Neural cell (in vitro differentiated cells): ENCODE results near the gene RTN4R. TPM values are rescaled to one million over a fixed set of nuclear protein-coding genes. Genes with fewer than 3 reads are reported as not detected.

Experiments
- H2AFZ ChIP-seq: fragments of 200-600, 300-800 bp; sonication (generic), shearing (Covaris generic); 2 replicates; pipeline ENCODE4 v1.6.0; 2014; ENCODE audit warnings: low read depth, mild to moderate bottlenecking, antibody characterized with exemption, low read length, moderate library complexity
- H3F3A ChIP-seq: fragments of 200-600 bp; shearing (Covaris generic); 2 replicates; pipeline ENCODE4 v1.6.1; 2016; ENCODE audit warnings: mild to moderate bottlenecking, moderate library complexity, mixed read lengths, antibody characterized with exemption, low read length; ENCODE audit not compliant: insufficient read depth, poor library complexity, severe bottlenecking
- H3K27ac ChIP-seq: fragments of 200-600, 300-800 bp; sonication (generic), shearing (Covaris generic); 2 replicates; pipeline ENCODE4 v1.5.1; 2014; ENCODE audit warnings: mild to moderate bottlenecking, low read length, moderate library complexity
- H3K27me3 ChIP-seq: fragments of 300-800, 200-600 bp; sonication (generic), shearing (Covaris generic); 2 replicates; pipeline ENCODE4 v1.6.0; 2014; ENCODE audit warnings: mild to moderate bottlenecking, low read depth, low read length, moderate library complexity; ENCODE audit not compliant: insufficient read depth
- H3K36me3 ChIP-seq: fragments of 300-800, 200-600 bp; sonication (generic), shearing (Covaris generic); 2 replicates; pipeline ENCODE4 v1.5.1; 2014; ENCODE audit warnings: mild to moderate bottlenecking, antibody characterized with exemption, low read length, moderate library complexity; ENCODE audit not compliant: insufficient read depth
- H3K4me2 ChIP-seq: fragments of 300-800, 200-600 bp; sonication (generic), shearing (Covaris generic); 2 replicates; pipeline ENCODE4 v1.6.0; 2014; ENCODE audit warnings: mild to moderate bottlenecking, low read length
- H3K4me3 ChIP-seq: fragments of 300-800, 200-600 bp; sonication (generic), shearing (Covaris generic); 2 replicates; pipeline ENCODE4 v1.5.1; 2014; ENCODE audit warnings: mild to moderate bottlenecking, low read length, moderate library complexity
- H3K79me2 ChIP-seq: fragments of 200-600 bp; shearing (Covaris generic); replicated peaks from 2 replicates; pipeline ENCODE4 v1.6.0; 2014; ENCODE audit warnings: mild to moderate bottlenecking, low read length, moderate library complexity; ENCODE audit not compliant: insufficient read depth
- H3K9ac ChIP-seq: fragments of 300-800, 200-600 bp; sonication (generic), shearing (Covaris generic); 2 replicates; pipeline ENCODE4 v1.6.1; 2016; ENCODE audit warnings: mild to moderate bottlenecking, low read length, mixed read lengths
- H3K9me2 ChIP-seq: fragments of 200-600 bp; shearing (Covaris generic); 2 replicates; pipeline ENCODE4 v1.6.1; 2016; ENCODE audit warnings: mild to moderate bottlenecking, low read length, mixed read lengths; ENCODE audit not compliant: insufficient read depth
- H3K9me3 ChIP-seq: fragments of 200-600, 300-800 bp; sonication (generic), shearing (Covaris generic); 2 replicates; pipeline ENCODE4 v1.6.1; 2016; ENCODE audit warnings: mild to moderate bottlenecking, mixed run types, low read length, moderate library complexity, mixed read lengths
- H4K20me1 ChIP-seq: fragments of 200-600 bp; shearing (Covaris generic); 2 replicates; pipeline ENCODE4 v1.6.1; 2016; ENCODE audit warnings: mild to moderate bottlenecking, mixed run types; ENCODE audit not compliant: insufficient read depth
- CTCF ChIP-seq: fragments of 450-650 bp; IDR thresholded peaks from 2 replicates; pipeline ENCODE4 v1.5.1; 2014; ENCODE audit warnings: antibody characterized with exemption, mild to moderate bottlenecking, moderate library complexity; ENCODE audit not compliant: poor library complexity, severe bottlenecking
- EP300 ChIP-seq: fragments of 450-650 bp; conservative IDR thresholded peaks from 2 replicates; pipeline ENCODE4 v1.6.1; 2014; ENCODE audit warnings: antibody characterized with exemption, mild to moderate bottlenecking, moderate library complexity; ENCODE audit not compliant: poor library complexity, severe bottlenecking
- EZH2 ChIP-seq: fragments of 200-600, 300-800 bp; shearing (Covaris generic), sonication (generic); IDR thresholded peaks from 2 replicates; pipeline ENCODE4 v1.6.1; 2014; ENCODE audit warnings: antibody characterized with exemption, low read length, borderline replicate concordance, mild to moderate bottlenecking; ENCODE audit not compliant: insufficient read depth, poor library complexity, severe bottlenecking
- MXI1 ChIP-seq: fragments of 450-650 bp; conservative IDR thresholded peaks from 2 replicates; pipeline ENCODE4 v1.6.1; 2014; ENCODE audit warnings: antibody characterized with exemption, mild to moderate bottlenecking; ENCODE audit not compliant: poor library complexity, severe bottlenecking
- POLR2AphosphoS5 ChIP-seq: IDR thresholded peaks from 2 replicates; pipeline ENCODE4 v1.6.1; 2012
- RAD21 ChIP-seq: fragments of 450-650 bp; conservative IDR thresholded peaks from 2 replicates; pipeline ENCODE4 v1.6.1; 2014; ENCODE audit warnings: antibody characterized with exemption, mild to moderate bottlenecking, moderate library complexity
- REST ChIP-seq: IDR thresholded peaks from 2 replicates; pipeline ENCODE4 v1.6.1; 2012; ENCODE audit warnings: borderline replicate concordance
- SMC3 ChIP-seq: fragments of 450-650 bp; conservative IDR thresholded peaks from 2 replicates; pipeline ENCODE4 v1.6.1; 2014; ENCODE audit warnings: antibody characterized with exemption, mild to moderate bottlenecking, moderate library complexity; ENCODE audit not compliant: poor library complexity
- TAF1 ChIP-seq: IDR thresholded peaks from 2 replicates; pipeline ENCODE4 v1.6.1; 2012; ENCODE audit warnings: low read depth
- polyA plus RNA-seq: library from polyadenylated mRNA; depleted of rRNA; stranded (reverse); fragments of >200 nt; gene quantifications from 2 replicates; pipeline ENCODE4 v1.2.3, GENCODE V29; 2014

The RTN4R gene
- polyA plus RNA-seq, 1 donor from 2014 or later: 13.6 TPM

- no peaks in the 10 kb centered on the region for H3K9me2 ChIP-seq
- H3K27ac ChIP-seq: no peak overlapping the region
- no peak overlapping the region for H3K4me2 ChIP-seq
- no peaks in the 10 kb centered on the region for H4K20me1 ChIP-seq
- H3F3A ChIP-seq: no peaks in the 10 kb centered on the region
- no peak overlapping the region for H2AFZ ChIP-seq
- no peaks in the 10 kb centered on the region for H3K9me3 ChIP-seq
- no peak for TF ChIP-seq SMC3
- no peak for TF ChIP-seq RAD21
- TF ChIP-seq REST: no peak
- no peak for TF ChIP-seq EZH2
- TF ChIP-seq MXI1: no peak
- TF ChIP-seq CTCF: no peak
- no peaks in the 10 kb centered on the region for H3K36me3 ChIP-seq
- no peak overlapping the region for H3K9ac ChIP-seq
- H3K79me2 ChIP-seq: no peaks in the 10 kb centered on the region
- H3K4me3 ChIP-seq: no peak overlapping the region
- H3K27me3 ChIP-seq: no peaks in the 10 kb centered on the region
These were observed 55.1 kb downstream of the RTN4R start for GRCh38 chr22:20212754-20213699.

GRCh38 chr22:20211997-20212753 is 55.9 kb downstream of the RTN4R start:
- TF ChIP-seq SMC3: no peak
- TF ChIP-seq MXI1: no peak
- no peak for TF ChIP-seq EZH2
- no peak for TF ChIP-seq RAD21
- TF ChIP-seq TAF1: no peak
- TF ChIP-seq CTCF: no peak
- no peak for TF ChIP-seq POLR2AphosphoS5
- no peak for TF ChIP-seq REST
- no peak for TF ChIP-seq EP300
- Histone ChIP-seq H3K79me2 (no peaks in the 10 kb centered on the region), H4K20me1 (no peaks in the 10 kb centered on the region), H3K27ac (no peak overlapping the region), H3K36me3 (no peaks in the 10 kb centered on the region), H3K27me3 (no peaks in the 10 kb centered on the region), H2AFZ (no peak overlapping the region), H3K9me2 (no peaks in the 10 kb centered on the region), H3F3A (no peaks in the 10 kb centered on the region), H3K4me2 (no peak overlapping the region), H3K4me3 (no peak overlapping the region), H3K9ac (no peak overlapping the region), H3K9me3 (no peaks in the 10 kb centered on the region)
